HUDEP-2 (cell line): ENCODE measurements around the gene THSD4.

Experiments used
- DNase-seq, 76 experiments: peaks; one replicate each; lab custom pipeline; 2025; ENCODE audit not compliant: unreplicated experiment in 76 of 76; lab: John Stamatoyannopoulos, UW

THSD4 gene

GRCh38 chr15:71807125-71807629 lies 691.9 kb downstream of the THSD4 start:
- DNase-seq, result no peak

GRCh38 chr15:71807691-71808091 lies 692.4 kb downstream of the THSD4 start:
- DNase-seq, result no peak

- DNase-seq, result no peak
Observed at GRCh38 chr15:71808311-71809020, 693.2 kb downstream of the THSD4 start.

- DNase-seq, result no peak
Observed at GRCh38 chr15:71809346-71809745, 694.1 kb downstream of the THSD4 start.

GRCh38 chr15:71810256-71811035 lies 695.2 kb downstream of the THSD4 start, which contains the start of gene NR2E3:
Gene NR2E3, plus strand, starts transcription at chr15:71810554. Its CDS starts 190 bp downstream, at chr15:71810744.
- no peak for DNase-seq

GRCh38 chr15:71811036-71811736 lies 695.9 kb downstream of the THSD4 start:
- DNase-seq, result no peak

GRCh38 chr15:71811752-71812735 lies 696.8 kb downstream of the THSD4 start:
- DNase-seq, result no peak

GRCh38 chr15:71812966-71813722 lies 697.9 kb downstream of the THSD4 start:
- no peak for DNase-seq

GRCh38 chr15:71813723-71814470 lies 698.6 kb downstream of the THSD4 start:
- DNase-seq, result no peak

- DNase-seq, result no peak
Observed at GRCh38 chr15:71815301-71815700, 700.0 kb downstream of the THSD4 start.

- DNase-seq, result no peak
Observed at GRCh38 chr15:71817351-71817750, 702.1 kb downstream of the THSD4 start.

GRCh38 chr15:71820127-71820526 lies 704.9 kb downstream of the THSD4 start:
- no peak for DNase-seq

- DNase-seq, result no peak
Observed at GRCh38 chr15:71821547-71822129, 706.4 kb downstream of the THSD4 start.

- DNase-seq, result no peak
Observed at GRCh38 chr15:71822890-71823630, 707.8 kb downstream of the THSD4 start.

- DNase-seq, result no peak
Observed at GRCh38 chr15:71823801-71824200, 708.5 kb downstream of the THSD4 start.

- DNase-seq, result no peak
Observed at GRCh38 chr15:71825021-71825730, 709.9 kb downstream of the THSD4 start.

- DNase-seq, result no peak
Observed at GRCh38 chr15:71826196-71826595, 710.9 kb downstream of the THSD4 start.
